COLO829 (cell line): Measurements from ENCODE around the gene CABLES2.
"Not testable (repeated sequence)": the region's sequence is repeated elsewhere in the genome, so short reads cannot be mapped to it uniquely, and the experiment has no call there.

Experiments used
- DNase-seq: peaks from one replicate; pipeline ENCODE4 v3.0.0; 2012; ENCODE audit warnings: low spot score

Gene CABLES2

DNA sequence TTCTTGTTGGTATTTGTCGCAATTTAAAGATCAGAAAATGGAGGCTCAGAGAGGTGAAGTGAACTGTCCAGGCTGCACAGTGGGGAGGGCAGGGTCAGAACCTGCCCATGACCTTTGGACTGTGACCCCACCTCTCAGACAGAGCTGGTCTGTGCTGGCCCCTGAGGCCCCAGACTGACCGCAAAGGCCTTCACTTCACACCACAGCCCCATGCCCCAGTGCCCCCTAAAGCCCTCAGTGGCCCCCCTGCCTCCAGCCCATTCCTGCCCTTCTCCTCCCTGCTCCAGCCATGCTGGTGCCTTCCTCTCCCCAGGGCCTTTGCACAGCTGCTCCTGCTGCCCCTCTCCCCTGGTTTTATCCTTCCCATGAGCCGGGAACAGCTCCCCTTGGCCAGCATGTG lies 29.6 kb upstream of the CABLES2 start:
- DNase-seq = no peak

DNA sequence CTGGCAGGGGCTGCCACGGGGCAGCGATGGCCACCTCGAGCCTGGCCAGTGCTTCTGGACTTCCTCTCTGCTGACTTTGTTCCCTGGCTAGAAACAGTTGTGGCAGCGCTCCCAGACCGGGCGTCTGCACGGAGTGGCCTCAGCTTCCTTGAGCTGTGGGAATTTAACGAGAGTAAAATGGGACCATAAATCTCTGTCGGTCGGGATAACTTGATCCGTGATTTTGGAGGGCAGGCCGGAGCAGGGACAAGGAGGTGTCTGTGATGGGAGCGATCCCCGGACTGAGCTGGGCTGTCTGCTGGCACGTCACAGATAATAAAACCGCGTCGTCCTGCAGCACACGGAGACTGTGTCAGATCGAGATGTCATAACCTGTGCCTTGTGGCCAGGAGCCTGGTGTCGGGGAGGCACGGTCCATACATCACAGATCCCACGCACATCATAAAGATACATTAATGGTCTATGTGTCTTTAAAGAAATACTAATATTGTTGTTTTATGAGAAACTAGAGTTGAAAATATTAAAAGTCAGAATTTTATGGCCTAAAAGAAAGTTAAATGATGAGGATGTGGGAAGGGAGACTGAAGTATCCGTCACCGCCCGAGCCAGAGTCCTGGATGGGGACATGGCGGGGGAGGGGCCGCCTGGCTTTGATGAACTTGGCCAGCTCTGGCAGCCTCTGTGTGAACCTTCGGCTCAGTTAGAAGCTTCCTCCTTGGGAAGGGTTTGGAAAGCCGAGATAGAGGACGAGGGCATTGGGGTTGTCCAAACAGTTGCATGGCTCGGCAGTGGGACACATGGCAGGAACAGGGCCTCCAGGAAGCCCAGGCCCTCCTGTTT lies 26.8 kb upstream of the CABLES2 start:
- no peak for DNase-seq

DNA sequence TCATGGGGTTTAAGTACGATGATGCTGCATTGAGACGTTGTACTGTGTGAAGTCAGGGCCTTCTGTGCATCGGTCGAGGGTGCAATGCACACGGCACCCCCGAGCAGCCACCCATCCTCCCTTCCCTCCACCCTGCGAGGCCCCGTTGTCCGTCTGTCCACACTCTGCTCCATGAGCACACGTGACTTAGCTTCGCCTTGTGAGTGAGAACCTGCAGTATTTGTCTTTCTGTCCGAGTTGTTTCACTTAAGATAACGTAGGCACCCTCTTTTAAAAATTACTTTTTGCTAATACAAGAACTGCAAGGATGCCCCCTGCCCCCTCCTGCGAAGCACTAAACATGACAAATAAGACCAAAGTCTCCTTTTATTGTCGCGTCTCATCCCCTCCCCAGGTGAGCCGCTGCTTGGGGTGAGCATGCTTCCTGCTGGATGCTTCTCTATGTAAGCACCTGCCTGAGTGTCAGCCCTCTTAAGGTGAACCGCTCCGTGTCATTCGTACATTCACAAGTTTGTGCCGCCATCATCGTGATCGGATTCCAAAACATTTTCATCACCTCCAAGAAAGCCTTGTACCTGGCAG lies 23.9 kb upstream of the CABLES2 start:
- DNase-seq = no peak

DNA sequence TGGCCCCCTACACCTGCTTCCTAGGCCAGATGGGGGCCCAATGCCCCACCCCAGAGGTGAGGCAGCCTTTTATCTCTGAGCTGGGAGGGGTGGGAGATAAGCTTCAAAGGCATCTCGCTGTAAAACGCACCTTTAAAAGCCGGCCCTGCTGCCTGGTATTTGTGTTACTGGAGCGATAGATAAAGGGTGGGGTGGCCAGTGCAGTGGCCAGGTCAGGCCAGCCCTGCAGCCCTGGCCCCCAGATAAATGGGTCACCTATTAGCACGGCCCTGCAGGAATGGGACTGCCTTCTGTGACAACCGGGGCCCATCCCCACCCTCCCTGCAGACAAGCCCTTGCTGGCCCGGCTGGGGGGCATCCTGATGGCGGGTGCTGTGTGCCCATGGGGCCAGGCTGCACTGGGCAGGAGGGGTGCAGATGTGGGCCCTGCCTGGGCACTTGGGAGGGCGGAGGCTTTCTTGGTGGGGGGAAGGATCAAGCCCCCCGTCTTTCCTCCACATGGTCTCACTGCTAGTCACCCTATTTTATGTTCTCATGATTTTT lies 23.3 kb upstream of the CABLES2 start:
- no peak for DNase-seq

DNA sequence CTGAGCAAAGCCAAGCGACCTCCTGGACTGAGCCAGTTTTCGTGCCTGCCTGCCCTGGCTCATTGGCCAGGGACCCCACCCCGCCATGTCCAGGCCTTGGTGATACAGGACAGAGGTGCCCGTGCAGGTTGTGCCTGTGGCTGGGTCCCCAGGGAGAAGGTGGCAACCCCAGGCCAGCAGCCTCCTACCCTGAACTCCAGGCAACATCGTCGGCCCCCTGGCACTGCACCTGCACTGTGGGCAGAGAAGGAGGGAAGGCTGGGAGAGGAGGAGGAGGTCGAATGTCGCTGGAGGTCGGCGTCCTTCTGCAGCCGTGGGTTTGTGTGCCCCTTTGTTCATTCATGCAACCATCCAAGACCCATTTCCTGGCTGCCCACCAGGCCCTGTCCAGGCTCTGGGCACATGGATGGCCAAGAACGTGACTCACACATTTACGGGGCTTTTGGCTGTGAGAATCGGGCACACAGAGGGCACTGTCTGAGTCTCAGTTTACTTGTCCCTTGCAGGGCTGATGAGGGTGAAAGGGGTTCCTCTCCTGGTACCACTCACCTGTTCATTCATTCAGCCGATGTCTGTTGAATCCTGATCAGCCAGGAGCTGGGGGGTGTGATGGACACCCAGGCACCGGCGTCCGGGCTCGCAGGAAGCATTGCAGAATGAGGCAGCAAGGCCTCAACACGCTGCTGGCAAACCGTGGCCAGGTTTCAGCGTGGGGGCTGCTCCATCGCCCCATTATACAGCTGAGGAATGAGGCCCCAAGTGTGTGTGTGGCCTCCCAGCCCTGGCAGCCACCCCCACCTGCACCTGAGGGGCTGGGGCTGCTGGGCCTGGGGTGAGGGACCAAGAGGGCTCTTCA lies 22.6 kb upstream of the CABLES2 start:
- no peak for DNase-seq

DNA sequence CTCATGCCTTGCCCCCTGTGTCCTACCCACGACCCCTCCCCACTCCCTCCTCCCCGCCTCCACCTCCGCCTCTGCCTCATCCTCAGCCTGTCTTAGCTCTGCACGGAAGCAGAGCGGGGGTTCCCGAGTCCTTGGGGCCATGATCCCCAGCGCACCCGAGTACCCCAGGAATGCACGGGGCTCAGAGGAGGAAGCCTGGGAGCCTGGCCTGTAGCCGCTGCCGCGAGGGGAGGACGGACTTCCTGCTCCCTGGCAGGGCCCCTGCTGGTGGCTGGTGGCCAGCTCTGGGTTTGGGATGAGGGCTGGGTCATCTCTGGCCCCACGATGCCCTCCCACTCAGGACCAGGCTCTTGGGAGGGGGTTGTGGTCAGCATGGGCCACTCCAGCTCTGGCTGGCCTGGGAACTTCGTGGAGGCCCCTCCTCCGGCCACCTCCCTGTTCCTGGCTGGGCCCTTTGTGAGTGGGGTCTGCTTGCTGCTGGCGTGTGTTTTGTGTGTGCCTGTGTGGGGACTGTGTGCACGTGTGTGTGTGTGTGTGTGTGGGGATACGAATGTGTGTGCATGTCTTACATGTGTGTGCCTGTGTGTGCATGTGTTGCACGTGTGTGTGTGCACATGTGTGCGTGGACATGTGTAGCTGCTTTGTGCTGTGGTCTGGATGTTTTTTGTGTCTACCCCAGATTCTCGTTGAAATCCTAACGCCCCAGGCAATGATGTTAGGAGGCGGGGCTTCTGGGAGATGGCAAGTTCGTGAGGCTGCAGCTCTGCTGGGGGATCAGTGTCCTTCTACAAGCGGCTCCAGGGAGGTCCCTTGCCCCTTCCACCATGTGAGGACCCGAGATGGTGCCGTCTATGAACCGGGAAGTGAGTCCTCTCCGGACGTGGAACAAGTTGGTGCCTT lies 21.6 kb upstream of the CABLES2 start:
- no peak for DNase-seq

DNA sequence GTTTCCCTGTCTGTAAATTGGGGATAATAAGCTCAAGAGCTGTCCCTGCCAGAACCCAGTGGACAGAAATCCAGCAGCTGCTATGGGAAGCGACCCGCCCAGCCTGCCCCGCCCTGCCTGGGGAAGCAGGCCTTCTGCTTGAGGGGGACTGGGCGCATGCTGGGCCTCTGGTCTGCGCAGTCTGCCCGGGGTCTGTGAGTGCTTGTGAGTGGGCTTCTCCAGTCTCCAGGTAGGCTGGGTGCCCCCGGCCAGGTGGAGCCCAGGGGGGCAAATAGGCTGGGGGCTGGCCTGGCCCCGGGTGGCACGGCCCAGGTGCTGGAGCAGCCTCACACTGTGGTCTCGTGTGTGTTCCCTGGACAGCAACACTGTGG lies 20.9 kb upstream of the CABLES2 start:
- no peak for DNase-seq

DNA sequence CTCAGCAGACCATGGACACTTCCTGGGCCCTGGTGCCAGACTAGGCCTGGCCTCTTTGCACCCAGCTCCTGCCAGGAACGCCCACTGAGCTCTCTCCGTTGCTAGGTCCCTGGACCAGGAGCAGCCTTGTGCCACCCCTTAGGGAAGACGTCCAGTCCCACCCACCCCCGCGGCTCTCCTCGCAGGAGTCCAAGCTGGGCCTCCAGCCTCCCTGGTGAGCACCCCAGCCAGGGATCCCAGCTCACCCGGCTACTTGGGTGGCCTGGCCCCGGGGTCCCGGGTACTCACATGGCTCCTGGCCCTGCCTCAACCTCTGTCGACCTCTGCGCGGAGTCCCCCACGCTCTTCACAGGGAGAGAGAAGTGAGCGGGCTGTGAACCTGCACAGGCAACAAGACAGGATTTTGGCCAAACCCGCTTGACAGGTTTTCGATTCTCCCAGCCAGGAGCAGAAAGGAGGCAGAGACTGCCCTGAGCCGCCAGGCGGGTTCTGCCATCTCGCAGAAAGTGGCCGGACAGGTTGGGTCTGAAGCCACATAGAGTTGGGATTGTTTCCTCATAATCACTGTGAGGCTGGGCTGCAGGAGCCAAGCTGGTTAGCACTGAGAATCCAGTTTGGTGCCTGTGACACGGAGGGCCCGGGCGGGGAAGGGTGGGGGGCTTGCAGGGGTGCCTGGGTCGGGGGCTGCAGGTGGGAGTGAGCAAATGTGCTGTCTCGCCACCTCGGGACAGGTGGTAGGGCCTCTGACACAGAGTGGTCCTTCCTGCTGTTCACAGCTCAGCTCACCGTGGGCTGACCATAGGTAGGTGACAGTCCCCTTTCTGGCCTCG lies 20.3 kb upstream of the CABLES2 start, which contains the start of gene RBBP8NL:
Gene RBBP8NL (minus strand): TSS at position 368 of the 830 bp plus-strand sequence. CDS start 7,892 bp downstream, outside the sequence.
- no peak for DNase-seq

DNA sequence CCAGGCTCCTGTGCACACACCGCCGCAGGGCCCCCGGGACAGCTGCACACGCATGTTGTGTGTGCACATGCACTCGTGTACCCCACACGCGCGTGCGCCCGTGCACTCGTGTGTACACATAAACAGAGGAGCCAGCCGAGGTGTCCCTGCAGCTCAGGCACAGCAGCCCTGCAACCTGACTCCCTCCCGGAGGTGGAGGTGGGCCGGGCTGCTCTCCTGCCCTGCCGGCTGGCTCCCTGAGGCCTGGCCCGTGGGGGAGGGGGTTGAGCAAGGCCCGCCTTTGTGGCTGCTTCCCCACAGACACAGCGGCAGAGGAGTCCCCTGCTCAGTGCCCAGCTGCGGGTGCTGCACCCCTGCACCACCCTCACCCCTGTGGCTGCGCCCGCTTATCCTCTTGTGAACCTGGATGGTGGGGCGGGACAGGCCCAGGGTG lies 19.6 kb upstream of the CABLES2 start:
- DNase-seq = no peak

DNA sequence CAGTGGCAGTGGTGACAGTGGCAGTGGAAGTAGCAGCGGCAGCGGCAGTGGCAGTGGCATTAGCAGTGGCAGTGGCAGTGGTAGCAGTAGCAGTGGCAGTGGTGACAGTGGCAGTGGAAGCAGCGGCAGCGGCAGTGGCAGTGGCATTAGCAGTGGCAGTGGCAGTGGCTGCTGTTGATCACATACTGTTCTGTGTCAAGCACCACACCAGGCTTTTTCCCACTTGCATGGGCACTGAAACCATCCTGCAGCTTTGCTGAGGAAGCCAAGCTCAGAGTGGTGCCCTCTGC lies 18.9 kb upstream of the CABLES2 start:
- DNase-seq = not testable (repeated sequence)

DNA sequence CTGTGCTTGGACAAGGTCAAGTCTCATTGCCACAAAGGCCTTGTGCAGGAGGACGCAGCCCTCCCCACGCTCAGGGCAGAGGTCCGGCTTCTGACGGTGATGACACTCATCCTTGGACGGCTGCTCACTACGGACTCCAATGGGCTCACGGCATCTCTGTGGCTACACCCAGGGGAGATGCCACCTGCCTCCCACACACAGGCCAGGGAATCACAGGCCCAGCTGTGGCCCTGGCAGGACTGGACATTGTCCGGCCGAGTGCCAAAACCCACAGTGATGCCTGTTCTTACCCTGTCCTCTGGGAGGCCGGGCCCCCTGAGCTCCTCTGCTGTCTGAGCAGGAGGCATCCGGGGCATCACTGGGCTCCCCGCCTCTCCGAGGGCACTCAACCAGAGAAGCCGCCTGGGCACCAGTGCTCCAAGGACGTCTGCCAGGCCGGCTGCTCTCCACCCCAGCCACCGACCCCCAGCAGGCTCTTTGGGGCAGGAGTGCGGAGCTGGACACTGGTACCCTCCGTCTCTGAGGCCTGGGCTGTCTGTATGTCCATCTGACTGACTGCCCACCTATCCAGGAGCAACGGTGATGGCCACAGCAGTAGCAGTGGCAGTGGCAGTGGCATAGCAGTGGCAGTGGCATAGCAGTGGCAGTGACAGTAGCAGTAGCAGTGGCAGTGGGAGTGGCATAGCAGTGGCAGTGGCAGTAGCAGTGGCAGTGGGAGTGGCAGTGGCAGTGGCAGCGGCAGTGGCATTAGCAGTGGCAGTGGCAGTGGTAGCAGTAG lies 18.4 kb upstream of the CABLES2 start:
- no peak for DNase-seq

DNA sequence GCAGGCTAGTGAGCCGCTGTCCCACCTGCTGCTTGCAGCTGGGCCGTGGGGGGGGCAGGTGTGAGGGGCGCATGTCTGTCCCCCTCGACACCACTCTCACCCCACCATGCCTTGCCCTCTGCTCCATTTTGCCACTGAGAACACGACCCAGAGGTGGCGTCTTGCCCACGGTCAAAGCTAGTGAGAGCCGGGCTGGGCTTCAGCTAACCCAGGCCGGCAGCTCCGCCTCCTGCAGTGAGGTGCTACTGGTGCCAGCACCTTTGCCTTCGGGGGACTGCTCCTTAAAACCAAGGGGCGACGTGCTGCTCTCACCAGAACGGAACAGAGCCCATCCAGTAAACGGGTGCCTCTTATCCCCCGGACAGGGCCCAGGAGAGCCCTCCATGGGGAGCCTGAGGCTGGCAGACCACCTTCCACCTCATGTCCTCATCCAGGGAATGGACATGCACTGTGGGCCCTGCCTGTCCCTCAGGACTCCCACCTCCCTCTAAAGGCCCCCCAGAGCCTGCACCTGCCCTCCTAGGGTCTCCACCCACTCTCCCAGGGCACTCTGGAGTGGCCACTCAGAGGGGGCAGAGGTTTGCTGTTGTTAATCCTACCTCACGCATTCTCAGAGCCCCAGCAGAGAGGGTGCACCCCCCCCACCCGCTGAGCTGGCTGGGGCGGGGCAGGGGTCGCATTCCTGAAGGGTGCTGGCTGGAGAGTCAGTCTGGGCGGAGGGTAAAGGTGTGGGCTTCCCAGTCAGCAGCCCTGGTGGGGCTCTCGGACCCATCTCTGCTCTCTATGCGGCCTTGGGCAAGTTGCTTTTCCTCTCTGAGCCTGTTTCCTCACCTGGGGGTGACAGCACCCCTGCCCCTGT lies 17.4 kb upstream of the CABLES2 start:
- DNase-seq = no peak

DNA sequence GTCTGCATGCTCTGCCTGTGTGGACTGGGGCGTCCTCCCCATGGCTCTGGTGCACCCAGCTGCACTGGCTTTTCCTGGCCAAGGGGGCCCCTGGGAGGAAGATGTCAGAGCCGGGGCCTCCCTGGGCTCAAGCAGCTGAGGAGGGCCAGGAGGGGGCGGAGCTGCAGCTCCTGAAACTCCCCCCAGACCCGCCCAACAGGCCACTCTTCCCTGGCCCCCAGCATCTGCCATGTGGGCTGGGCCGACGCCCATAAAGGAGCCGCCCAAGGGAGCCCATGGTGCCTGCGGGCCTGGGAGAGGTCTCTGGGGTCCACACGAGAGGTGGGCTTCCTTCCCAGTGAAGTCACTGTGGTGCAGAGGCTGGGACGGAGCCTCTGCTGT lies 16.2 kb upstream of the CABLES2 start:
- no peak for DNase-seq

DNA sequence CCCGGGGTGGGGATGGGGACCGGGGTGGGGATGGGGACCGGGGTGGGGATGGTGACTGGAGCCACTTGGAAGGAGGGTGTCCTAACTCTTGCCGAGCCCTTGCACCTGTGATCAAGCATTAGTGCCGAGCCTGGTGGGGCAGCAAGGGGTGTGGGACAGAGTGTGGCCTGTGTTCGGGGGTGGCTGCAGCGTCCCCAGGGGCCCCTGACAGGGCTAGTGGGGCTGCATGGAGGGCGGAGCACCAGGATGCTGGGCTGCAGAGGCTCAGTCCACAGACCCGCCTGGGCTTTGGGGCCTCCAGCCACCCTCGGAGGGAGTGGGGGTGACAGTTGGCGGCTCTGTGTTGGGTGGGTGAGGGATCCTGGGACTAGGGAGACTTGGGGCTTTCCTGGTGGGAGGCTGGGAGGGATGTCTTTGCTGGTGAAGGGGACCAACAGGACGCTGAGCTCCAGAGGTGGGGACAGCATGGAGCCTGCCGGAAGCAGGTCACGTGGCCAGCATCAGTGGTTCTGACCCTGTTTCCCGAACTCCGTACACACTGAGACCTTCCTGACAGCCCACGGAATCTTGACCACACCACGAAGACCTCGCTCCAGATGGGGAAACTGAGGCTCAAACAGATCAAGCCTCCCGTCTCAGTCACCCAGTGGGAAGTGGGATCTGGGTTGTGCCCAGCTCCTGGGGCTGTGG lies 15.7 kb upstream of the CABLES2 start:
- DNase-seq = no peak

DNA sequence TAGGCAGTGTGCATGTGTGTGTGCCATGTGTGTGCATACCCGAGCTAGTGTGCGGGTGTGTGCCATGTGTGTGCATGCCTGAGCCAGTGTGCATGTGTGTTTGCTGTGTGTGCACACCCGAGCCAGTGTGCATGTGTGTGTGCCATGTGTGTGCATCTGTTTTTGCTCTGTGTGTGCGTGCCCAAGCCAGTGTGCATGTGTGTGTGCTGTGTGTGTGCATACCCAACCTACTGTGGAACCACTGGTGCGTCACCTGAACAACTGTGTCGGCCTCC lies 14.6 kb upstream of the CABLES2 start:
- no peak for DNase-seq

DNA sequence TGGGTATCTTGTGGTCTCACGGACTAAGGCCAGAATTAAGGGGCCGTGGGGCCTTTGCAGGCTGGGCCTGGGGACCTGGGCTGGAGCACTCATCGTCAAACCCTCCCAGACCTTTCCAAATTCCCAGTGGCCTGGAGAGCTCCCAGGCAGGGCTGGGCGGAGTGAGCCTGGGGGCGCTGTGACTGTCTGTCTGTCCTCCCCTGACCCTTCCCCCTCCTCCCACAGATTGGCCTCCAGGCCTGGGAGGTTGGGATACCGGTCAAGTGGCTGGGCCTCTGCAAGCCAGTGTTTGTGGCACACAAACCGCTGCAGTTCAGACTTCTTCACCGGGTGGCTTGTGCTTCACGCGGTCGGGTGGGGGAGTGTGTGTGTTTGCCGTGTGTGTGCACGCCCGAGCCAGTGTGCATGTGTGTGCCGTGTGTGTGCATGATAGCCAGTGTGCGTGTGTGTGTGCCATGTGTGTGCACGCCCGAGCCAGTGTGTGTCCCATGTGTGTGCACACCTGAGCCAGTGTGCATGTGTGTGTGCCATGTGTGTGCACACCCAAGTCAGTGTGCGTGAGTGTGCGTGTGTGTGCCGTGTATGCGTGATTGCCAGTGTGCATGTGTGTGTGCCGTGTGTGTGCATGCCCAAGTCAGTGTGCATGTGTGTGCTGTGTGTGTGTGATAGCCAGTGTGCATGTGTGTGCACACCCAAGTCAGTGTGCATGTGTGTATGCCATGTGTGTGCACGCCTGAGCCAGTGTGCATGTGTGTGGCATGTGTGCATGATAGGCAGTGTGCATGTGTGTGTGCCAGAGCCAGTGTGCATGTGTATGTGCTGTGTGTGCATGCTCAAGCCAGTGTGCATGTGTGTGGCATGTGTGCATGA lies 14.0 kb upstream of the CABLES2 start:
- DNase-seq = no peak

DNA sequence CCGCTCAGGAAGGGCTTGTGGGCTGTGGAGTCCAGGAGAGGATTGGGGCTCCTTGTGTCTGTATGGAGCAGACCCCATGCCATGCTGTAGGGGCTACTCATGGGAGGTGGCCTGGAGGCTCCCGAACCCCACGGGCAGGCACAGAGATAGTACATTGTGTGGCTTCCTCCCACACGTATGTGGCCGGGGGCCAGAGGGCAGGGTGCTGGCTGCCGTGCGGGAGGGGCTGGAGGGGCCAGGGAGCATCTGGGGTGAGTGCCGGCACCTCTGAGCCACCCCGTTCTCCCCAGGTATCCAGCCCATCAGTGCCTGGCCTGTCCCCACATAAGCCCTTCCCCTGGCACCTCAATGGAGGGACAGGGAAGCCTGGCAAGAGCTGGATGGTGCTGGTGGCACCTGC lies 12.7 kb upstream of the CABLES2 start:
- DNase-seq = no peak
